Astrocyte (in vitro differentiated cells and primary cell): ENCODE measurements around the gene HHLA2. TPM values are rescaled to one million over a fixed set of nuclear protein-coding genes. Genes with fewer than 3 reads are reported as not detected.

ENCODE experiments used
- DNase-seq: peaks from one replicate; pipeline ENCODE4 v3.0.0-alpha.2; 2010; ENCODE audit warnings: low read depth
- FAIRE-seq: peaks from 2 replicates; lab custom pipeline; 2011; peaks lifted over from hg19 to GRCh38; lab: Jason Lieb, UNC
- H2AFZ ChIP-seq: 2 replicates; pipeline ENCODE4 v1.6.0; 2012; ENCODE audit warnings: low read depth, low read length, inconsistent platforms
- H3K27ac ChIP-seq: 2 replicates; pipeline ENCODE4 v1.5.1; 2011; ENCODE audit warnings: low read depth, low read length, inconsistent platforms
- H3K27me3 ChIP-seq: 2 replicates; pipeline ENCODE4 v1.6.0; 2011; ENCODE audit warnings: low read length, inconsistent platforms; ENCODE audit not compliant: insufficient read depth
- H3K36me3 ChIP-seq: 2 replicates; pipeline ENCODE4 v1.5.1; 2011; ENCODE audit warnings: low read length, inconsistent platforms; ENCODE audit not compliant: insufficient read depth
- H3K4me1 ChIP-seq: 2 replicates; pipeline ENCODE4 v1.5.1; 2011; ENCODE audit warnings: low read length, inconsistent platforms; ENCODE audit not compliant: insufficient read depth
- H3K4me2 ChIP-seq: 2 replicates; pipeline ENCODE4 v1.6.0; 2012; ENCODE audit warnings: low read length, inconsistent platforms
- H3K4me3 ChIP-seq: 2 replicates; pipeline ENCODE4 v1.5.1; 2011; ENCODE audit warnings: low read depth, mild to moderate bottlenecking, low read length, inconsistent platforms; ENCODE audit not compliant: insufficient read depth
- H3K79me2 ChIP-seq: 2 replicates; pipeline ENCODE4 v1.6.0; 2012; ENCODE audit warnings: mild to moderate bottlenecking, low read length, inconsistent platforms; ENCODE audit not compliant: insufficient read depth
- H3K9ac ChIP-seq: 2 replicates; pipeline ENCODE4 v1.6.0; 2012; ENCODE audit warnings: mild to moderate bottlenecking, low read length, inconsistent platforms
- H3K9me3 ChIP-seq: 2 replicates; pipeline ENCODE4 v1.5.1; 2012; ENCODE audit warnings: low read depth, mild to moderate bottlenecking, low read length, inconsistent platforms; ENCODE audit not compliant: insufficient read depth
- H4K20me1 ChIP-seq: 2 replicates; pipeline ENCODE4 v1.6.0; 2012; ENCODE audit warnings: low read length, inconsistent platforms; ENCODE audit not compliant: insufficient read depth
- H3K27ac Mint-ChIP-seq: one replicate; pipeline ENCODE4 v1.8.0; 2021; ENCODE audit warnings: mild to moderate bottlenecking, mixed read lengths; ENCODE audit not compliant: unreplicated experiment
- H3K27me3 Mint-ChIP-seq: one replicate; pipeline ENCODE4 v1.8.0; 2021; ENCODE audit warnings: low read depth, mixed read lengths; ENCODE audit not compliant: unreplicated experiment
- H3K36me3 Mint-ChIP-seq: one replicate; pipeline ENCODE4 v1.8.0; 2021; ENCODE audit warnings: low read depth, mixed read lengths; ENCODE audit not compliant: unreplicated experiment
- H3K4me1 Mint-ChIP-seq: one replicate; pipeline ENCODE4 v1.8.0; 2021; ENCODE audit warnings: low read depth, mixed read lengths; ENCODE audit not compliant: unreplicated experiment
- H3K4me3 Mint-ChIP-seq: one replicate; pipeline ENCODE4 v1.8.0; 2021; ENCODE audit warnings: mild to moderate bottlenecking, moderate library complexity, mixed read lengths; ENCODE audit not compliant: unreplicated experiment
- H3K9me3 Mint-ChIP-seq: one replicate; pipeline ENCODE4 v1.8.0; 2021; ENCODE audit warnings: mild to moderate bottlenecking, mixed read lengths; ENCODE audit not compliant: unreplicated experiment
- CTCF ChIP-seq: IDR thresholded peaks from 2 replicates; pipeline ENCODE4 v1.5.1; 2011; ENCODE audit warnings: low read depth, mild to moderate bottlenecking, inconsistent platforms, low read length, moderate library complexity; ENCODE audit not compliant: insufficient read depth
- EZH2 ChIP-seq: IDR thresholded peaks from 2 replicates; pipeline ENCODE4 v1.6.1; 2012; ENCODE audit warnings: mild to moderate bottlenecking, low read length, inconsistent platforms; ENCODE audit not compliant: insufficient read depth
- total RNA-seq: library from RNA; stranded (reverse); gene quantifications from 2 replicates; pipeline ENCODE4 v1.2.1, GENCODE V29; 2021

Gene HHLA2
- total RNA-seq, 1 donor from 2014 or later, result not detected

GRCh38 chr3:108410531-108410984 is 114.2 kb downstream of the HHLA2 start:
- H3K4me1 ChIP-seq, result no peaks in the 10 kb centered on the region
- no peaks in the 10 kb centered on the region for H3K36me3 ChIP-seq
- H2AFZ ChIP-seq, result no peak overlapping the region
- H3K9me3 ChIP-seq, result peaks cover 3% of the 10 kb centered on the region
- Mint-ChIP-seq H3K4me1 (peaks cover 14% of the 10 kb centered on the region), H3K36me3 (no peaks in the 10 kb centered on the region), H3K27me3 (no peaks in the 10 kb centered on the region), H3K9me3 (no peaks in the 10 kb centered on the region), H3K4me3 (no peak overlapping the region), H3K27ac (no peak overlapping the region)
- DNase-seq, result no peak
- no peak for FAIRE-seq
- no peaks in the 10 kb centered on the region for H3K79me2 ChIP-seq
- H3K9ac ChIP-seq, result no peak overlapping the region
- H3K27ac ChIP-seq, result no peak overlapping the region
- no peak overlapping the region for H3K4me3 ChIP-seq
- H3K27me3 ChIP-seq, result no peaks in the 10 kb centered on the region
- H4K20me1 ChIP-seq, result no peaks in the 10 kb centered on the region
- TF ChIP-seq EZH2 (no peak), CTCF (no peak)
- no peak overlapping the region for H3K4me2 ChIP-seq

GRCh38 chr3:108412121-108412750 is 115.9 kb downstream of the HHLA2 start:
- no peak overlapping the region for H3K4me2 ChIP-seq
- no peak overlapping the region for H2AFZ ChIP-seq
- H3K27ac ChIP-seq, result no peak overlapping the region
- H3K27me3 Mint-ChIP-seq, result no peaks in the 10 kb centered on the region
- no peak overlapping the region for H3K27ac Mint-ChIP-seq
- no peaks in the 10 kb centered on the region for H3K36me3 ChIP-seq
- H3K4me1 ChIP-seq, result no peaks in the 10 kb centered on the region
- no peaks in the 10 kb centered on the region for H3K79me2 ChIP-seq
- no peaks in the 10 kb centered on the region for H4K20me1 ChIP-seq
- peaks cover 3% of the 10 kb centered on the region for H3K9me3 ChIP-seq
- H3K9me3 Mint-ChIP-seq, result no peaks in the 10 kb centered on the region
- H3K36me3 Mint-ChIP-seq, result no peaks in the 10 kb centered on the region
- no peak overlapping the region for H3K4me3 Mint-ChIP-seq
- peaks cover 1% of the 10 kb centered on the region for H3K4me1 Mint-ChIP-seq
- FAIRE-seq, result no peak
- H3K4me3 ChIP-seq, result no peak overlapping the region
- no peak overlapping the region for H3K9ac ChIP-seq
- no peaks in the 10 kb centered on the region for H3K27me3 ChIP-seq
- no peak for DNase-seq
- TF ChIP-seq EZH2, result no peak

GRCh38 chr3:108414007-108414406 is 117.7 kb downstream of the HHLA2 start:
- H3K9ac ChIP-seq, result no peak overlapping the region
- H3K9me3 Mint-ChIP-seq, result no peaks in the 10 kb centered on the region
- H3K36me3 ChIP-seq, result no peaks in the 10 kb centered on the region
- H3K4me1 ChIP-seq, result no peaks in the 10 kb centered on the region
- DNase-seq (peak; percentile 20), FAIRE-seq (no peak)
- no peak overlapping the region for H3K4me3 Mint-ChIP-seq
- no peak overlapping the region for H3K27ac Mint-ChIP-seq
- H3K27me3 Mint-ChIP-seq, result no peaks in the 10 kb centered on the region
- H3K27ac ChIP-seq, result no peak overlapping the region
- no peaks in the 10 kb centered on the region for H3K79me2 ChIP-seq
- no peaks in the 10 kb centered on the region for H4K20me1 ChIP-seq
- no peak overlapping the region for H3K4me2 ChIP-seq
- no peaks in the 10 kb centered on the region for H3K36me3 Mint-ChIP-seq
- H3K27me3 ChIP-seq, result no peaks in the 10 kb centered on the region
- TF ChIP-seq EZH2 (no peak), CTCF (no peak)
- H3K4me3 ChIP-seq, result no peak overlapping the region
- no peak overlapping the region for H2AFZ ChIP-seq
- peaks cover 3% of the 10 kb centered on the region for H3K9me3 ChIP-seq
- H3K4me1 Mint-ChIP-seq, result no peaks in the 10 kb centered on the region
